ENCODE data around the gene XRCC4.

DNA sequence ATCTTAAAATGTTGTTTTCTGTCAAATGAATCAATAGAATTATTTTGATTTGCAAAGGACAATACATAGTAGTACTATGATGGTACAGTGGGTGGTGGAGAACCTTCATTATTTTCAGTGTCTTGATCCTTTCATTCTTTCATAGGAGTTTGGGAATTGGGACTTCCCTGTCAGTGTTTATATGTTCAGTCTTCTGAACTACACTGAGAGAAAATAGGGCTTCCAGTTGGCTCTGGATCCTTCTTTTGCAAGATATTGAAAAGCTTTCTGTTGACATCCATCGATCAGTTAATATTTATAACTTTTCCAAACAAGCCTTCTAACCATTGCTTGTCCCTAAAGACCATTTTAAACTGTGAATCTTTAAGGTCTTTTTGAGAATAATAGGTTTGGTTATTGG, 94.7 kb downstream of the XRCC4 start:
- TF ChIP-seq POLR2A (IDR thresholded peaks at IDR 0.05) = no peak
- TF ChIP-seq, protein P1, sequence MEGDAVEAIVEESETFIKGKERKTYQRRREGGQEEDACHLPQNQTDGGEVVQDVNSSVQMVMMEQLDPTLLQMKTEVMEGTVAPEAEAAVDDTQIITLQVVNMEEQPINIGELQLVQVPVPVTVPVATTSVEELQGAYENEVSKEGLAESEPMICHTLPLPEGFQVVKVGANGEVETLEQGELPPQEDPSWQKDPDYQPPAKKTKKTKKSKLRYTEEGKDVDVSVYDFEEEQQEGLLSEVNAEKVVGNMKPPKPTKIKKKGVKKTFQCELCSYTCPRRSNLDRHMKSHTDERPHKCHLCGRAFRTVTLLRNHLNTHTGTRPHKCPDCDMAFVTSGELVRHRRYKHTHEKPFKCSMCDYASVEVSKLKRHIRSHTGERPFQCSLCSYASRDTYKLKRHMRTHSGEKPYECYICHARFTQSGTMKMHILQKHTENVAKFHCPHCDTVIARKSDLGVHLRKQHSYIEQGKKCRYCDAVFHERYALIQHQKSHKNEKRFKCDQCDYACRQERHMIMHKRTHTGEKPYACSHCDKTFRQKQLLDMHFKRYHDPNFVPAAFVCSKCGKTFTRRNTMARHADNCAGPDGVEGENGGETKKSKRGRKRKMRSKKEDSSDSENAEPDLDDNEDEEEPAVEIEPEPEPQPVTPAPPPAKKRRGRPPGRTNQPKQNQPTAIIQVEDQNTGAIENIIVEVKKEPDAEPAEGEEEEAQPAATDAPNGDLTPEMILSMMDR (IDR thresholded peaks at IDR 0.05 in 4 of 5, conservative IDR thresholded peaks at IDR 0.05 in 1 of 5) = no peak

Data from gastrocnemius medialis (tissue), 4 donors.